Hematopoietic multipotent progenitor cell treated with erythropoietin and hydrocortisone succinate and interleukin-3 and kit ligand, for 17 days (in vitro differentiated cells): ENCODE data around the gene APOA1.

Experiments used
- DNase-seq: peaks from one replicate; pipeline ENCODE4 v3.0.0-alpha.2; 2015; ENCODE audit warnings: low spot score

APOA1 gene

GRCh38 chr11:116837231-116838091 lies at the start of gene APOA1:
TSS of gene APOA1 (minus strand) at chr11:116837622. CDS start at chr11:116837387, 235 bp downstream.
- DNase-seq = no peak

DNA sequence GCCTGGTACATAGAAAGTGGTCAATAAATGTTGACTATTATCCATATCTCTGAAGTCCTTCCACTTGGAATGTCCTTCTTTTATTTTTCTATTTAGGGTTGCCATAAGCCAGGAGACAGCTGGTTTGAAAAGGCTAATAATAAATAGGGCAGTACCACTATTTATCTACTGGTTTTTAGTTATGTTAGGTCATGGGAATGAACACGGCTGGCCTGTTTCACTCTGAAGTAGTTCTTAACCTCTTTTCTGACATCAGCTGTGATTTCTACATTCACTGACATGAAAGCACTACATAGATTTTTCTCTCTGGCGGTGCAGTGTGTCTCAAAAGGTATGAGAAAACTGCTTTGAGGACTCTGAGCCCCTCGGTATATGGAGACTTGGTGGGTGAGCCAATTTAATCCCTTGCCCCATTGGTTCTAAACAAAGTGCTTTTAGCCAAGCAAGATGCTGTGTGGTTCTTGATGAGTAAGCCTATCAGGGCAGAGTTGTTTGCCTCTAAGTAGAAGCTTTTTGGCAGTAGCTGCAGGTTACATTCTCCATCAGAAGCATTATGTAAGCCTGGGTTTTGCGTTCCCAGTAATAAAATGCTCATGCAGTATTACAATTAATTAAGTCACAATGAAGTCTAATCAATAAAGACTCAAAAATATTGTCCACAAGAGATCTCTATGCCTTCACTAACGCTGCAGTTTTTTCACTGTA lies 48.7 kb upstream of the APOA1 start:
- DNase-seq = no peak

DNA sequence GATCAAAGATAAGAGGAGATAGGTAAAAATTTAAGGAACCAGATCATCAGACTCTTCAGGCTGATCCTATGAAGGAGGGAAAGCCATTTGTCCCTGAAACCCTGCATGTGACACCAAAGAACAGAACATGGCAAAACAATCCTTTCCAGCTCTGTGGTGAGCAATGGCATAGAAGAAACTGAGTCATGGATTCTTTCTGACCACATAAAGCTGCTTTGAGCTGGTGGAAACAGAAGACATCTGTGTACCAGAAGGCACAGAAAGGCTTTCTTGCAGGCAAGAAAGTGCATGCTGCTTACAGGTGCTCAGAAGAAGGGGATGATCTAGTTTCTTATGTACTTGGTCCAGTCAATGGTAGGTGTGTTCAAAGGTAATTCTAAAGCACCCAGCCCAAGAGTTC lies 45.0 kb upstream of the APOA1 start:
- DNase-seq = no peak

- DNase-seq = no peak
Observed at GRCh38 chr11:116881143-116881542, 43.7 kb upstream of the APOA1 start.

DNA sequence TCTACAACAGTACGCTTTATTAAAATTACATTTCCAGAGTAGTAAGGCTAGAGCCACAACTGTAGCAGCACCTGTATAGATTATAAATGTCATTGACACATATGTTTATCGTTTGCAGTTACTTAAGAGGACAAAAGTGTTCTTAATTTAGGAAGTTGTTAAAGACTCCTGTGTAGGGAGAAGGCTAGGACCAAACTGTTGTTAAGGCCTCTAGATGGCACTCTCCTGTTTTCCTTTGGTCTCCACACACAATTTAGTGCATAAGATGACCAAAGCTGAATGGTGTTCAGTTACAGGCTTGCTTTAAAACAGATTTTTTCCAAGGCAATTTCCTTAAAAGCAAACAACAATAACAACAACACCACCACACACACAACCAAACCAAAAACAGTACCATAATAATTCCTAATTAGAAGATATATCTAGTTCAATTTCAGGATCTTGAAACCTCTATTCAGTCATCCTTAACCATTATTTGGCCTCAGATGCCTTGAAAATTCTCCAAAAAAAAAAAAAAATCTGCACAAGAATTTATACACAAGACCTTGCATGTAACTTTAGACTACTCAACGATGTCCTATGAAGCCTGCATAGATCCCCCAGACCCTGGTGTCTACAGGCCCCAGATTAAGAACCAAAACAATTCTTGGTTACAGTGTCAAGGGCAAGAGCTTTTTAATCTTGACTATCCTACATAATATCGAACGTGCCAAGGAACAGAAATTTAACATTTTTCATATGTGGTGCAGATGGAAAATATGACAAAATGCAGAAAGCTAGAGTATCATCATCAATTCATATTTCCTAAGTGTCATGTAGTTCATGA lies 42.6 kb upstream of the APOA1 start:
- peak; percentile 72 for DNase-seq

GRCh38 chr11:116876656-116877055 lies 39.2 kb upstream of the APOA1 start:
- no peak for DNase-seq

DNA sequence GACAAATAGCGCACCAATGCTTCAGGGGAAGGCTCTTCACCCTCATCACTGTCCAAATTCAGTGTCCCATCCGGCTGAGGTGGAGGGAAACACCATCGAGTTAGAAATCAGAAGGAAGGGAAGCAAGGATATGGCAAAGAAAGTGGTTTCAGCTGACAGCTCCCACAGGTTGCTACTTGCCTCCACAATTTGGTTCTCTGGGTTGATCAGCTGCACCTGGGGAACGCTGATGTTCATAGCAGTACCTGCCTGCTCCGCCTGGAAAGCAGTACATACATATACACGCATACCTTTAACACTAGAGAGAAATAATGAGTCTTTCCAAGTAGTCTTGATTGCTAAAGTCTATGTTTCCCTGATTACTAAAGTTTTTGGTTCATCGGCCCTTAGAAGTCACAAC lies 37.8 kb upstream of the APOA1 start:
- no peak for DNase-seq

DNA sequence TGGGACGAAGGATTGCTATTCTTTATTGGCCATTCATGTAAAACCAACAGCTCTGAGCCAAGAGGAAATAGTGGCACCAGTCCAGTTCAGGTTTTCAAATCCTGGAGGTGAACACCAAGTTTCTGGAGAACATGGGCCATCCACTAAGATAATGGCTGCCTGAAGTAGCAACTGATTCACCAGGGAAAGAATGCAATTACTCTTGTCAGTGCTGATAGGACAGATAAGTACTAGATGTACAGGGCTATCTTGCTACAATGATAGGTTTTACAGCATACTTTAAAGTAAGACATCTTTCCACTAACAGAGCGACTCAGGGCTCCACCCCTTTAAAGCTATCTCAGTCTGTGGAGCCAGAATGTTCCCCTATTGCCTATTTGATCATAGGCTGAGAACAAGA lies 36.8 kb upstream of the APOA1 start:
- no peak for DNase-seq

- no peak for DNase-seq
Observed at GRCh38 chr11:116873381-116873780, 36.0 kb upstream of the APOA1 start.

GRCh38 chr11:116871248-116871647 lies 33.8 kb upstream of the APOA1 start:
- DNase-seq = no peak

DNA sequence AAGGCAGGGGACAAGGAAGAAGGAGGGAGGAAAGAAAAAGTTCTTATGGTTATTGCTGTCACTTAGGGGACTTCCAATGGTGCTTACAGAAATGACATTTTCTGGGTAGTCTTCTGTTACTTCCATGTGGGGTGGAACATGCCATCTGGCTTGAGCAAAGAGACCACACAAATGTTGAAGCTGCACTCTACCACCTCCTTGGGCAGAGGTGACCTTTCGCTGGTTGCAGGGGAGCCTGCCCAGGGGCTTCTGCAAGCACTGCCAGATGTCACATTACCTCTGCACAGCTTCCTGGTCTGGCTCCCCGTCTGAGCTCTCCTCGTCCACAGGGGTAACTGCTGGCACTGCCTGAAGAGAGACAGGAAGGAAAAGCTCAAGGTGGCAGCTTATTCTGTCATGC lies 32.6 kb upstream of the APOA1 start:
- DNase-seq = no peak

- DNase-seq = no peak
Observed at GRCh38 chr11:116869610-116870009, 32.2 kb upstream of the APOA1 start.

GRCh38 chr11:116868066-116868465 lies 30.6 kb upstream of the APOA1 start:
- DNase-seq = no peak

DNA sequence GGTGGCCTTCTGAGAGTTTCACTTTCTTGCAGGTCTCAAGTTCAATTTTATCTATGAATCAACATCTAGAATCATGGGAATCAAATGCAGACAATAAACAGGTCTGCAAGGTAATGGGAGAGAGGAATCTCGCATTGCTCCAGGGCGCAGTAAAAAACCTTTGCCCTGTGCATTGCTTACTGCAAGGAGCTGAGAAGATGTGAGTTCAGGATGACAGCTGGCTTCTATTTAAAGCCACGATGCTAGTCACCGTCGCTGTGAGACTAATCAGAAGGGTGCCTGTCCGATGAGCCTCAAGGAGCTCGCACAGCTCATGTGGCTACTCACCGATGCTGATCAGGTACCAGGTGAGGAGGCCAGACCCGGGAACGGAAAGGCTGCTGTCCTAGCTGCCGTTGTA lies 30.2 kb upstream of the APOA1 start:
- DNase-seq = no peak

GRCh38 chr11:116866804-116867455 lies 29.5 kb upstream of the APOA1 start:
- no peak for DNase-seq

- DNase-seq = no peak
Observed at GRCh38 chr11:116865696-116866095, 28.3 kb upstream of the APOA1 start.

- no peak for DNase-seq
Observed at GRCh38 chr11:116864531-116864930, 27.1 kb upstream of the APOA1 start.

- DNase-seq = no peak
Observed at GRCh38 chr11:116862951-116863350, 25.5 kb upstream of the APOA1 start.

DNA sequence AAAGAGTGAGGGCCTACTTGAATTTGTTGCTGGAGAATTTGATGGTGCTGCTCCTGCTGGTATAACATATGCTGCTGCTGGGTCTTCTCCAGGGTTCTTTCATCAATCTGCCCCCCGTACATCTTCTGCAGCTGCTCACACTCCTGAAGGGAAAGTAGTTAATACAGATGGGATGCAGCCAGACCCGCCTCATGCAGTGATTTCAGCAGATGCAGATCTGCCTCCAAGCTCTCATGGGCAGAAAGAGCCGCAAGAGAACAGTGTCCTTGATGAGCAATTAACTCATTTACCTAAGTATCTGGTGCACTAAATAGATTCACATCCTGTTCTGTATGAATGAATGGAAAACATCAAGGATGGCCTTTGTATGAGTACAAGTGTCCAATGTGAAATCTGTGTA lies 24.8 kb upstream of the APOA1 start:
- DNase-seq = no peak

DNA sequence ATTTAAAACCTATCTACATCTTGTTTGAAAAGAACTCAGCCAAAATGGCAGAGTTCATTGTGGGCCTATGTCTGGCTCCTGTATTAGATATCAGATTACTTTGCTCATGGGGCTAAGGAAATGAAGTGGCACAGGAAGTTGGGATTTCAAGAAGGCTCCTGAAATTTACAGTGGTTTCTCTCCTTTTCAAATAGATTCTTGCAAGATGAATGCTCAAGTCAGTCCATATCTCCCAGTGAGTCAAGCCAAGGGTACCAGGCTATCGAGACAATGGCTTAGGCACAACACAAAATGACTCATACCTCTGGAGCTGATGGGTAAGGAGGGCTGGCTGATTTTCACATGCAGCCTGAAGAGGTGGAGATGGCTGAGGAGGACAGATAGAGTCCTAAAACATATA lies 24.1 kb upstream of the APOA1 start:
- DNase-seq = no peak

DNA sequence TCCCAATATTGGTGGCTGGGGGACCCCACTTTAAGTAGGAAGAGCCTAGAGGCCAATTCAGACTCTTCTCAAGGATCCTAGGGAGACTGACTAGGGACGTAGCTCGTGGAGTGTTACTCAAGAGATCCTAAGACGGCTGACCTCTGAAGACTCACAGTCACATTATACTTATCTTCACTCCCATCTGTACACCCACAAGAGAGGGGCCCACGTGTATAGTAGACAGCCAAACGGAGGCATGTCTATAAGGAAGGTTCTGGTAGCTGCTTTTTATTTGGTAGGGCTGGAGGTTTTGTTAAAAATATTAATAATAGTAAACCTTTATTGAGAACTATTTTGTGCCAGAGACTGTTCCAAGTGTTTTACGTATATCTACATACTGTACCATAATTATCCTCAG lies 22.9 kb upstream of the APOA1 start:
- no peak for DNase-seq

DNA sequence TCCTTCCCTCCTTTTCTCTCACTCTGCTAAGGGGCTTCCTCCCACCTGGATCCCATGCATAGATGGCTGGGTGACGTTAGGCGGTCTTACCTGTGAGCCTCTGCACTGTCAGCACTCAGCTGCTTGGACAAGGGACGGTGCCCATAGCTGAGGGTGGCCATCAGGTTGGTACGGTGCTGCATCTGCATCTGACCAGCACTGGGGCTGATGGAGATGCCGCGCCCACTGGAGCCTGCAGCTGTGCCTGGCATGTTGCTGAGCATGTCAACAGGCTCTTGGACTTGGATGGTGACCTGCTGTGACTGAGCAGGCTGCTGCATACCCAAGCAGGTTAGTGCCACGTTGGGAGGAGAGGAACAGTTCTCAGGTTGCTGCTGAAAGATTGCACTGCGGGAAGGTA lies 21.8 kb upstream of the APOA1 start:
- DNase-seq = no peak
